ENCODE data around the gene L3MBTL2.

- TF ChIP-seq HNF4A (CRISPR knock-in tag; IDR thresholded peaks at IDR 0.05) (no peak), FOXA1 (IDR thresholded peaks at IDR 0.05) (no peak), FOXA1 (CRISPR knock-in tag; IDR thresholded peaks at IDR 0.05) (no peak), ELF1 (CRISPR knock-in tag; IDR thresholded peaks at IDR 0.05) (no peak), ZNF512 (CRISPR knock-in tag; IDR thresholded peaks at IDR 0.05) (no peak), CTCF (CRISPR knock-in tag; IDR thresholded peaks at IDR 0.05) (no peak)
Observed at GRCh38 chr22:41248314-41248713, 43.2 kb downstream of the L3MBTL2 start.
